OCI-LY1 (cell line): ENCODE data around the gene CARS2.

Experiments used
- EZH2 ChIP-seq: fragments of 200-600 bp; sonication (generic), shearing (Covaris generic); IDR thresholded peaks from 2 replicates; pipeline ENCODE4 v1.8.0; 2017; ENCODE audit warnings: borderline replicate concordance, mixed run types, mild to moderate bottlenecking, antibody characterized with exemption, low read length, moderate library complexity, mixed read lengths
- TF ChIP-seq, protein P1 (sequence below): fragments of 200-600 bp; sonication (generic), shearing (Covaris generic); IDR thresholded peaks from 2 replicates; pipeline ENCODE4 v1.5.1; 2017; ENCODE audit warnings: mild to moderate bottlenecking, antibody characterized with exemption, low read length, moderate library complexity, mixed read lengths

DNA sequence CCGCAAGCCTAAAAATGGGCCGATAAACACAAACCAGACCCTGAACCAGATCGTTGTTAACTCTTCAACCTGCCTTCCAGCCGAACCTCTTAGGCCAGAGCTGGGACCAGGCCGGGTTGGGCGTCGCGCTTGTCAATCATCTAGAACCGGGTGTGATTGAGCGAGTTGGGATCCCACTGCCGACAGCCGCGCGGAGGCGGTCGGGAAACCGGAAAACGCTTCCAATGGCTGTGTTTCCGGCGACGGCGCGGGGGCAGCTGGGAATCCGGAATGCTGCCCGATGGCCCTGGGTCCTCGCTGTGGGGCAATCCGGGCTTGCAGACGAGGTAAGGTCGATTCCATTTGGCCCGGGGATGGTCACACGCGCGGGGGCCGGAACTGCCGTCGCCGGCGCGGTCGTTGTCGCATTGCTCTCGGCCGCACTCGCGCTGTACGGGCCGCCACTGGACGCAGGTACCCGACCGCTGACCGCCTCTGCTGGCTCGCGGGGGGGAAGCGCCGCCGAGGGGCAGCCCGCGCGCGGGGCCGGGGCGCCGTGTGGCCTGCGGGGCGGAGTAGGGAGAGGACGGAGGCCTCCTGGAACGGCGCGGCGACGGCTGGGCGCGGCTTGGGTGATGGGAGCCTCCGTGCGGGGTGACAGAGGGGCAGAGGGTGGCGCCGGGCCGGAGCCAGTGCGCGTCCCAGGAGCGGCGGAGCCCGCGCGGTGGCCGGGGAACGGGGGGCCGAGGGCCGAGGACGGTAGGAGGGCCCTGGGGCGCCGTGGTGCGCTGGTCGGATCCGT lies 90.4 kb downstream of the CARS2 start, which contains the start of gene NAXD:
- TF ChIP-seq EZH2: no peak
- TF ChIP-seq, protein P1, sequence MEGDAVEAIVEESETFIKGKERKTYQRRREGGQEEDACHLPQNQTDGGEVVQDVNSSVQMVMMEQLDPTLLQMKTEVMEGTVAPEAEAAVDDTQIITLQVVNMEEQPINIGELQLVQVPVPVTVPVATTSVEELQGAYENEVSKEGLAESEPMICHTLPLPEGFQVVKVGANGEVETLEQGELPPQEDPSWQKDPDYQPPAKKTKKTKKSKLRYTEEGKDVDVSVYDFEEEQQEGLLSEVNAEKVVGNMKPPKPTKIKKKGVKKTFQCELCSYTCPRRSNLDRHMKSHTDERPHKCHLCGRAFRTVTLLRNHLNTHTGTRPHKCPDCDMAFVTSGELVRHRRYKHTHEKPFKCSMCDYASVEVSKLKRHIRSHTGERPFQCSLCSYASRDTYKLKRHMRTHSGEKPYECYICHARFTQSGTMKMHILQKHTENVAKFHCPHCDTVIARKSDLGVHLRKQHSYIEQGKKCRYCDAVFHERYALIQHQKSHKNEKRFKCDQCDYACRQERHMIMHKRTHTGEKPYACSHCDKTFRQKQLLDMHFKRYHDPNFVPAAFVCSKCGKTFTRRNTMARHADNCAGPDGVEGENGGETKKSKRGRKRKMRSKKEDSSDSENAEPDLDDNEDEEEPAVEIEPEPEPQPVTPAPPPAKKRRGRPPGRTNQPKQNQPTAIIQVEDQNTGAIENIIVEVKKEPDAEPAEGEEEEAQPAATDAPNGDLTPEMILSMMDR: no peak
